ENCODE results near the gene NKD2. TPM values are rescaled to one million over a fixed set of nuclear protein-coding genes. Genes with fewer than 3 reads are reported as not detected.

The NKD2 gene
- polyA plus RNA-seq, 1 experiment: not detected

DNA sequence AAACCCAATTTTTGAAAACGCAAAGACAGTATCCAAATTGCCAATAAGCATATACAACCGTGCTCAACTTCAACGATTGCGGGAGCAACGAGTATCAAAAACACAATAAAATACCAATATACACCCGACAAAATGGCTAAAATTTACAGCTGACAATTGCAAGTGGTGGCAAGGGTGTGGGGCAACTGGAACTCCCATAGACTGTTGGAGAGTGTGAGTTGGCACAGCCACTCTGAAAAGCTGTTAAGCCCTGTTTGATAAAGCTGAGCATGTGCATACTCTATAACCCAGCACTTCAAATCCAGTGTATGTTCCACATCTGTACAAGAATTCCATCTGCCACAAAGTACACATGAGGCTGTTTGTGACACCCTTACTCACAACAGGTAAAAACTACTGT, 20.3 kb upstream of the NKD2 start:
- peaks cover 8% of the 10 kb centered on the region for H3K9me3 ChIP-seq (ENCODE audit: control insufficient read depth, insufficient read depth, low read length)
- no peak overlapping the region for H3K4me3 ChIP-seq (ENCODE audit: low read depth, low read length)
- peaks cover 9% of the 10 kb centered on the region for H3K27me3 ChIP-seq (ENCODE audit: control insufficient read depth, insufficient read depth, low read length)
- DNase-seq (ENCODE audit: low read depth, low spot score): no peak
- POLR2A ChIA-PET: no interaction called here
- CTCF ChIA-PET: no interaction called here
- TF ChIP-seq, protein P1, sequence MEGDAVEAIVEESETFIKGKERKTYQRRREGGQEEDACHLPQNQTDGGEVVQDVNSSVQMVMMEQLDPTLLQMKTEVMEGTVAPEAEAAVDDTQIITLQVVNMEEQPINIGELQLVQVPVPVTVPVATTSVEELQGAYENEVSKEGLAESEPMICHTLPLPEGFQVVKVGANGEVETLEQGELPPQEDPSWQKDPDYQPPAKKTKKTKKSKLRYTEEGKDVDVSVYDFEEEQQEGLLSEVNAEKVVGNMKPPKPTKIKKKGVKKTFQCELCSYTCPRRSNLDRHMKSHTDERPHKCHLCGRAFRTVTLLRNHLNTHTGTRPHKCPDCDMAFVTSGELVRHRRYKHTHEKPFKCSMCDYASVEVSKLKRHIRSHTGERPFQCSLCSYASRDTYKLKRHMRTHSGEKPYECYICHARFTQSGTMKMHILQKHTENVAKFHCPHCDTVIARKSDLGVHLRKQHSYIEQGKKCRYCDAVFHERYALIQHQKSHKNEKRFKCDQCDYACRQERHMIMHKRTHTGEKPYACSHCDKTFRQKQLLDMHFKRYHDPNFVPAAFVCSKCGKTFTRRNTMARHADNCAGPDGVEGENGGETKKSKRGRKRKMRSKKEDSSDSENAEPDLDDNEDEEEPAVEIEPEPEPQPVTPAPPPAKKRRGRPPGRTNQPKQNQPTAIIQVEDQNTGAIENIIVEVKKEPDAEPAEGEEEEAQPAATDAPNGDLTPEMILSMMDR (IDR thresholded peaks at IDR 0.05; ENCODE audit: low read depth, low read length): no peak
- H3K27ac ChIP-seq (ENCODE audit: low read depth, low read length): no peak overlapping the region

- Histone ChIP-seq H3K4me3 (ENCODE audit: low read depth, low read length) (no peak overlapping the region), H3K27ac (ENCODE audit: low read depth, low read length) (no peak overlapping the region), H3K27me3 (ENCODE audit: control insufficient read depth, insufficient read depth, low read length) (peaks cover 16% of the 10 kb centered on the region), H3K9me3 (ENCODE audit: control insufficient read depth, insufficient read depth, low read length) (peaks cover 8% of the 10 kb centered on the region)
- CTCF ChIA-PET: interaction anchor here (0.6 to 1.2 kb wide), 2 partner anchors 19 to 56 kb away, joined by 3 read pairs; partner anchors contain the start of gene NKD2
- no peak for DNase-seq (ENCODE audit: low read depth, low spot score)
- TF ChIP-seq, protein P1 (IDR thresholded peaks at IDR 0.05; ENCODE audit: low read depth, low read length): no peak
- POLR2A ChIA-PET: no interaction called here
These were observed 18.6 kb upstream of the NKD2 start for GRCh38 chr5:989961-990530.

DNA sequence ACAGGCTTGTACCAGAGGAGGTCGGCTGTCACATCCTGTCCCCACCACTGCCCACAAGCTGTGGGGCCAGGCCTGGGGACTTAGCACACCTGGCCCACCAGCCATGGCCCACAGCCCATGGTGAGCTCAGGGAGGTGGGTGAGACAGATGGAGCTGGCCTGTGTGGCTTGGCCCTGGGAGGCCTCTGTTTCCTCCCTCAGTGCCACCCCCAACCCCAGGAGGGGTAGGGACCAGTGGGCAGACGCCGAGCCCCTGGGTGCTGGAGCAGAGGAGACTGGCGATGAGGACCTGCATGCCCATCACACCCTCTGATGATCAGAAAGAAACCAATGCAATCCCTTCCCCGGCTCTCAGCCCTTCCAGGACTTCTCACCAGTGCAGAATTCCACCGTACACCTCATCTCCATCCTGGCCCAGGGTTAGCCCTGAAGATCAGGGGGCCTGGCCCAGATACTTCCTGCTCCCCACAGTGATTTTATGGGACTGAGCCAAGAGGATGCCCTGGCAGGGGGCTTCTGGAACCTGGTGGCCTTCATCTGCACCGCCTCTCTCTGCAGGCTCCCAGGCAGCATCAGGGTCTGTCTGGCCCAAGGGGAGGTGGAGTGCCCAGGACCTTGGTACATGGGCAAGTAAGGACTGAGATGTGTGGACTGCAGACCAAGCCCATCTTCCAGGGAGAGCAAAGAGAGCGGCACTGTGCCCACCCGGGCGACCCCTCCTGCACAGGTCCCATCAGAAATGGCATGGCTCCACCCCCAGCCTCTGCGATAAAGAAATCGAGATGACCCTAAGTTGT, 16.9 kb upstream of the NKD2 start:
- no peak for DNase-seq (ENCODE audit: low read depth, low spot score)
- no peak overlapping the region for H3K27ac ChIP-seq (ENCODE audit: low read depth, low read length)
- H3K9me3 ChIP-seq (ENCODE audit: control insufficient read depth, insufficient read depth, low read length): peaks cover 3% of the 10 kb centered on the region
- ChIA-PET CTCF (interaction anchor here (1.2 kb wide), 1 partner anchor 57 kb away, joined by 3 read pairs; no protein-coding TSS in a partner anchor), POLR2A (no interaction called here)
- peaks cover 16% of the 10 kb centered on the region for H3K27me3 ChIP-seq (ENCODE audit: control insufficient read depth, insufficient read depth, low read length)
- no peak overlapping the region for H3K4me3 ChIP-seq (ENCODE audit: low read depth, low read length)
- TF ChIP-seq, protein P1 (IDR thresholded peaks at IDR 0.05; ENCODE audit: low read depth, low read length): no peak

GRCh38 chr5:994272-994607, 14.4 kb upstream of the NKD2 start:
- H3K27me3 ChIP-seq (ENCODE audit: control insufficient read depth, insufficient read depth, low read length): peaks cover 22% of the 10 kb centered on the region
- TF ChIP-seq, protein P1 (IDR thresholded peaks at IDR 0.05; ENCODE audit: low read depth, low read length): no peak
- H3K27ac ChIP-seq (ENCODE audit: low read depth, low read length): no peak overlapping the region
- no peaks in the 10 kb centered on the region; the same call in 1 of the 2 replicates for H3K9me3 ChIP-seq (ENCODE audit: control insufficient read depth, insufficient read depth, low read length)
- H3K4me3 ChIP-seq (ENCODE audit: low read depth, low read length): no peak overlapping the region
- POLR2A ChIA-PET: no interaction called here
- CTCF ChIA-PET: no interaction called here
- DNase-seq (ENCODE audit: low read depth, low spot score): no peak

DNA sequence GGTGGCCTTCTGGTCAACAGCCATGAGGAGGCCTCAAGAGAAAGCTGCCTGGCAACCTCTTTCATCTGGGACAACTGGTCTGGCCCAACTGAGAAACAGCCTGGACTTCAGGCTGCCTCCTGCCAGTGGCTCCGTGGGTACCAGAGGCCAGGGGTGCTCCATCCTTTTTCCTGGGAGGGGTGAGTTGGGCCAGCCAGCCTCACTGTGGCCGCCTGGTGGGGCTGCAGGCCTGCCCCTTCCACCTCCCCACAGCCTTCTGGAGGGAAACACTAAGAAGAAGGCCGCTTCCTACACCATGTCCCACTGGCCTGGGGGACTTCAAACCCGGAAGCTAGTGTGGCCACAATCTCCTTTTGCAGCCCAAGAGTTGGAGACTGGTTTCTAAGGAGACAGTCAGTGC, 13.8 kb upstream of the NKD2 start:
- TF ChIP-seq, protein P1 (IDR thresholded peaks at IDR 0.05; ENCODE audit: low read depth, low read length): no peak
- CTCF ChIA-PET: no interaction called here
- Histone ChIP-seq H3K27me3 (ENCODE audit: control insufficient read depth, insufficient read depth, low read length) (peaks cover 27% of the 10 kb centered on the region), H3K27ac (ENCODE audit: low read depth, low read length) (no peak overlapping the region), H3K4me3 (ENCODE audit: low read depth, low read length) (no peak overlapping the region), H3K9me3 (ENCODE audit: control insufficient read depth, insufficient read depth, low read length) (no peaks in the 10 kb centered on the region; the same call in 1 of the 2 replicates)
- POLR2A ChIA-PET: no interaction called here
- DNase-seq (ENCODE audit: low read depth, low spot score): no peak

All from AG04450 (cell line).